Measurements from ENCODE around the gene CCDC177.

GRCh38 chr14:69532561-69533340, 41.9 kb downstream of the CCDC177 start:
- TF ChIP-seq CTCF (IDR thresholded peaks at IDR 0.05; ENCODE audit: control extremely low read depth in 1 of 3, insufficient read depth in 1 of 3, low read depth in 1 of 3, low read length in 3 of 3) (no peak), USF2 (IDR thresholded peaks at IDR 0.05; ENCODE audit: low read length) (no peak), RAD21 (IDR thresholded peaks at IDR 0.05 in 1 of 2, conservative IDR thresholded peaks at IDR 0.05 in 1 of 2; ENCODE audit: low read depth in 2 of 2, low read length in 2 of 2) (no peak), TBP (IDR thresholded peaks at IDR 0.05; ENCODE audit: low read depth, low read length) (no peak), MAFK (IDR thresholded peaks at IDR 0.05; ENCODE audit: low read depth, low read length) (no peak), RFX5 (IDR thresholded peaks at IDR 0.05; ENCODE audit: borderline replicate concordance, low read depth, low read length) (no peak), EZH2 (IDR thresholded peaks at IDR 0.05; ENCODE audit: low read depth, low read length, severe bottlenecking) (no peak), CREB1 (IDR thresholded peaks at IDR 0.05) (no peak)
- TF ChIP-seq, protein P1, sequence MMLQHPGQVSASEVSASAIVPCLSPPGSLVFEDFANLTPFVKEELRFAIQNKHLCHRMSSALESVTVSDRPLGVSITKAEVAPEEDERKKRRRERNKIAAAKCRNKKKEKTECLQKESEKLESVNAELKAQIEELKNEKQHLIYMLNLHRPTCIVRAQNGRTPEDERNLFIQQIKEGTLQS (IDR thresholded peaks at IDR 0.05; ENCODE audit: insufficient read depth, low read depth, low read length) = no peak
